T-helper 1 cell treated with Interleukin-12 subunit alpha and Interleukin-12 subunit beta and Interleukin-4 antibody, amounts not matched to agents 30 μg/mL and 1 μg/mL, for 36 hours (primary cell): ENCODE data around the gene ERMAP.

Source experiments
- H3K27ac Mint-ChIP-seq: one replicate; pipeline ENCODE4 v1.8.0; 2021; ENCODE audit warnings: mild to moderate bottlenecking, mixed read lengths
- H3K27me3 Mint-ChIP-seq: one replicate; pipeline ENCODE4 v1.8.0; 2021; ENCODE audit warnings: low read depth, mixed read lengths
- H3K36me3 Mint-ChIP-seq: one replicate; pipeline ENCODE4 v1.8.0; 2021; ENCODE audit warnings: low read depth, mixed read lengths
- H3K4me1 Mint-ChIP-seq: one replicate; pipeline ENCODE4 v1.8.0; 2021; ENCODE audit warnings: low read depth, mixed read lengths
- H3K4me3 Mint-ChIP-seq: one replicate; pipeline ENCODE4 v1.8.0; 2021; ENCODE audit warnings: mild to moderate bottlenecking, moderate library complexity, mixed read lengths
- H3K9me3 Mint-ChIP-seq: one replicate; pipeline ENCODE4 v1.8.0; 2021; ENCODE audit warnings: mixed read lengths

ERMAP gene

GRCh38 chr1:42822800-42823392 lies 6.0 kb downstream of the ERMAP start:
- H3K4me1 Mint-ChIP-seq, result peaks cover 7% of the 10 kb centered on the region
- H3K4me3 Mint-ChIP-seq, result no peak overlapping the region
- no peaks in the 10 kb centered on the region for H3K9me3 Mint-ChIP-seq
- peaks cover 5% of the 10 kb centered on the region for H3K27me3 Mint-ChIP-seq
- H3K36me3 Mint-ChIP-seq, result peaks cover 2% of the 10 kb centered on the region
- no peak overlapping the region for H3K27ac Mint-ChIP-seq

DNA sequence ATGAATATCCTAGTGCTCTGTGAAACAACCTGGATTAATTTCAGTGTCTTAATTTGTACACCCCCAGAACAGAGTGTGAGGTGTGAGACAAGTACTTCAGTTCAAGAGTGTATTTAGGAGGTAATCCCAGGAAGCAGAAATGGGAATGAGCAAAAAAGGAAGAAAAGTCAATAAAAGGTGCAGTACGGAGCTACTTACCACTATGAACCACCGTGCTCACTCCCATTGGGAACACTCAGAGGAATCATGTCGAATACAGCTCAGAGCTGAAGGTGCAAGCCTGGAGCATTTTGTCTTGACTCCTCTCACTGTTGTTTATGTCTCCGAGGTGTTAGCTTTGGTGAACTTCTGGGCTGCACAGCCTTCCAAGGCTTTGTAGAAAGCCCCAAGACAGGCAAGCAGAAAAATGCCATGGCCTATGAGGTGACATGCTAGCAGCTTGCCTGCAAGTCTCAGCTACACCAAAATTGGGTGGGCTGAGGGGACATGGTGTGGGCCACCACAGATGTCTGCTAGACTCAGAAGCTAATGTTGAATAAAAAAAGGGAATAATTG lies 7.6 kb downstream of the ERMAP start:
- peaks cover 4% of the 10 kb centered on the region for H3K4me1 Mint-ChIP-seq
- no peaks in the 10 kb centered on the region for H3K27me3 Mint-ChIP-seq
- H3K36me3 Mint-ChIP-seq, result no peaks in the 10 kb centered on the region
- H3K9me3 Mint-ChIP-seq, result no peaks in the 10 kb centered on the region
- H3K4me3 Mint-ChIP-seq, result no peak overlapping the region
- no peak overlapping the region for H3K27ac Mint-ChIP-seq

DNA sequence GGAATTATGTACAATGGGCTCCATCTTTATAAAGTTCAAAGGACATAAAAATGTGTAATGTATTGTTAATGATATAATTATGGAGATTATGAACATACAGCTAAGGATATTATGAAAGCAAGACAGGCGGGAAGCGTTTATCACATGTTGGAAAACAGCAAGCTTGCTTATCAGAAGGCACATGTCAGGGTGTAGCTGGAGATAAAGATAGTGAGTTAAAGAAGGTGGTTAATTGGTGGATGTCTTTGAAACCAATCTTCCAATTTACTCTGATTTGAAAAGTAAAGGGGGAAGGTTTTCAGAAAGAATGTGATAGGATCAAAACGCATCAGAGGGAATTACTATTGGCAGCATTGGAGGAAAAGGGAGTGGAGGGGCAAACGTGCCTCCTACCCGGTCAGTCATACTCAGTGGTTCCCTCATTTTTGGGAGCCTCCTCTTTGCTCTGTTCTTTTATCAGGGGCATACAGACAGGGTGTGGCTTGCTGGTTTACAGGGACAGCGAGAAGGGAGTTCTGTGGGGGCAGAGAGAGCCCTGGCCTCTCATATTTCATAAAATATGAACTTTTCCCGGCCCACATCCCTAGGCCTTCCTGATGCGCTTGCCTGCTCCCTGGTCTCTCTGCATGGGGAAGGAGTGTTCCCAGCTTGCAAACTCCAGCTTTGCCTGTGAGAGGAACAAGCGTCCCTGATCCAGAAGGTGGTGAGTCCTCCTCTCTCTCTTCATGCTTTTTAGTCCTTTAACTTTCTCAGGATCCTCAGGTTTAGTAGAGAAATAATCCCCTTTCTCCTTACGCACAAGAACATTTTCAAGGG lies 8.3 kb downstream of the ERMAP start:
- H3K9me3 Mint-ChIP-seq, result no peaks in the 10 kb centered on the region
- H3K27ac Mint-ChIP-seq, result no peak overlapping the region
- H3K4me3 Mint-ChIP-seq, result no peak overlapping the region
- H3K4me1 Mint-ChIP-seq, result peaks cover 4% of the 10 kb centered on the region
- H3K36me3 Mint-ChIP-seq, result no peaks in the 10 kb centered on the region
- no peaks in the 10 kb centered on the region for H3K27me3 Mint-ChIP-seq

DNA sequence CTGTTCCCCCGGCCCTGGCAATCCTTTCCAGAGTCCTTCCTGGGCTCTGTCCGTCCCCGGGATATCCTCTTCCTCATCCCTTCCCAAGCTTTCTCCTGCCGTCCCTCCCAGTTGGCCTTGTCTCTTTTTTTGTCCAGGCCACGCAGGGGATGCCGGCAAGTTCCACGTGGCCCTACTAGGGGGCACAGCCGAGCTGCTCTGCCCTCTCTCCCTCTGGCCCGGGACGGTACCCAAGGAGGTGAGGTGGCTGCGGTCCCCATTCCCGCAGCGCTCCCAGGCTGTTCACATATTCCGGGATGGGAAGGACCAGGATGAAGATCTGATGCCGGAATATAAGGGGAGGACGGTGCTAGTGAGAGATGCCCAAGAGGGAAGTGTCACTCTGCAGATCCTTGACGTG lies 13.7 kb downstream of the ERMAP start:
- Mint-ChIP-seq H3K9me3 (no peaks in the 10 kb centered on the region), H3K27ac (no peak overlapping the region), H3K27me3 (no peaks in the 10 kb centered on the region), H3K4me3 (no peak overlapping the region), H3K4me1 (no peaks in the 10 kb centered on the region), H3K36me3 (no peaks in the 10 kb centered on the region)

DNA sequence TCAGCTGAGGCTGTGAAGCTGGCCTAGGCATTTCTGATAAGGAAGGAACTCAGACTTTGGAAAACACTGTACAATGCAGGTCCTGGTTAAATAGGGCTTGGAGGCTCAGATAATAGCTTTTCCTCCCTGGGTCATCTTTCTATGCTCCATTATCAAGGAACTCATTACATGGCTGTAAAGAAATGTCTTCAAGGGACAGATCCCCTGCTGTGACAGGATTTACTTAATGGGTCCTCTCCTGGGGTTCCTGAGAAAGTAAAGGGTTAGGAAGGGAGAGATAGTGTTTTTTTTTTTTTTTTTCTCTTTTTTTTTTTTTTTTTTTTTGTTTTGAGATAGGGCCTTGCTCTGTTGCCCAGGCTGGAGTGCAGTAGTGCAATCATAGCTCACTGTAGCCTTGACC lies 14.4 kb downstream of the ERMAP start:
- H3K4me3 Mint-ChIP-seq, result no peak overlapping the region
- no peaks in the 10 kb centered on the region for H3K36me3 Mint-ChIP-seq
- no peaks in the 10 kb centered on the region for H3K27me3 Mint-ChIP-seq
- no peaks in the 10 kb centered on the region for H3K9me3 Mint-ChIP-seq
- no peaks in the 10 kb centered on the region for H3K4me1 Mint-ChIP-seq
- no peak overlapping the region for H3K27ac Mint-ChIP-seq

DNA sequence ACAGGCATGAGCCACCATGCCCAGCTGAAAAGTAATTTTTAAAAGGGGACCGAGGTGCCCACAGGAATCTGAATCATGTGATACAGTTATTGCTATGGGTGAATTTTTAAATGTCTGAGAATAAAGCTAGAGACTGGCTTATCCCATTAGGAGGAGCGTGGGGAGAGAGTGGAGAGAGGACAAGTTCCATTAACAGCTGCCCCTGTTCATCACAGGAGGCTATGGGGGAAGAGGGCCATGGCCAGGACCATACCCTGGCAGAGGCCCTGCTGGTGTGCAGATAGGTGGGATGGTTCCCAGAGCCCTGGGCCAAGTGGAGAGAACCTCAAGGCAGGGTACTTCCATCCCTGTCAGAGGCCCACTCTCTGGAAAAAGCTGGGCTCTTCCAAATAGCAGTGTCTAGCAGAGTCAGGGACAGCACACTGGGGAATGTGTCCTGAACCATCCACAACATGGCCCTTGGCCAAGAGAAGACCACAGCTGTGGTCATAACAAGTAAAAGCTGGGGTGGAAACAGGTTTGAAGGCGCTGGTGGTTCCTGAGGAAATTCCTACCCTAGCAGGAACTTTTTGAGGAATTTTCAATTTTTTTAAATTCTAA lies 15.8 kb downstream of the ERMAP start:
- Mint-ChIP-seq H3K4me1 (no peaks in the 10 kb centered on the region), H3K27ac (no peak overlapping the region), H3K27me3 (no peaks in the 10 kb centered on the region), H3K9me3 (no peaks in the 10 kb centered on the region), H3K36me3 (no peaks in the 10 kb centered on the region), H3K4me3 (no peak overlapping the region)

DNA sequence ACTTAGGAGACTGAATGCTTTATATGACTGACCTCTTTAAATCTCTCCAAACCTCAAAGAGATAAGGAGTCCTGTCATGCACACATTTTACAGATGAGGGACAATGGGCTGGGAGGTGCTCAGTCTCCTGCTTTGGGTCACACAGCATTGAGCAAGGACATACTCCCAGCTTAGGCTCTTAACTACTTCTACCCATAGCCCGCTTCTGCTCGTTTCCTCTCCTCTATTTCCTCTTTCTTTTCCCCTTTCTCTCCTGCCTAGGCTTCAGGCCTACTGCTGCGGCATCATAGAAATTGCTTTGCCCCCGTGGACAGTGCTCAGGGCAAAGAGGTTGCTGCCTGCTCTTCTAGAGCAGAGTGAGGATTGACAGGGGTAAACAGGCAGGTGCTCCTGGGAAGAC lies 17.1 kb downstream of the ERMAP start:
- H3K27ac Mint-ChIP-seq, result no peak overlapping the region

GRCh38 chr1:42834803-42835202 lies 17.9 kb downstream of the ERMAP start:
- no peaks in the 10 kb centered on the region for H3K4me1 Mint-ChIP-seq
- no peak overlapping the region for H3K4me3 Mint-ChIP-seq
- H3K27me3 Mint-ChIP-seq, result no peaks in the 10 kb centered on the region
- no peaks in the 10 kb centered on the region for H3K9me3 Mint-ChIP-seq
- H3K27ac Mint-ChIP-seq, result no peak overlapping the region
- H3K36me3 Mint-ChIP-seq, result no peaks in the 10 kb centered on the region

More for the DNA sequence above, 17.1 kb downstream of the ERMAP start:
- H3K4me3 Mint-ChIP-seq, result no peak overlapping the region
- H3K9me3 Mint-ChIP-seq, result no peaks in the 10 kb centered on the region
- no peaks in the 10 kb centered on the region for H3K36me3 Mint-ChIP-seq
- H3K4me1 Mint-ChIP-seq, result no peaks in the 10 kb centered on the region
- H3K27me3 Mint-ChIP-seq, result no peaks in the 10 kb centered on the region

DNA sequence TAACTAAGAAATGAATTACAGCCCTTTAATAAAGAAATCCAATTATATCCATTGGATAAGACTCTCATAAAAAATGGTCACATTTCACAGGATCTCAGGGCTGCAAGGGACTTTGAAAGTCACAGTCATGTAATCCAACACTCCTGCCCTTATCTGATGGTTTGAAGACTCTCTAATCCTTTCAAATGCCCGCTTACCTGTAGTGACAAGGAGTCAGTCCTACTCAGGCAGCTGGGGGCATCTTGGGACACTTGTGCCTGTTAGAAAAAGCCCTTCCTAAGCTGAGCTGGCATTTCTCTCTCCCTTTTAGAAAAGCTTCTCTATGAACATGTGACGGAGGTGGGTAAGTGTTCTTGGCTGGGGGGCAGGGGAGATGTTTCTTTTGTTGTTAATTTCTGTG lies 18.5 kb downstream of the ERMAP start:
- no peaks in the 10 kb centered on the region for H3K9me3 Mint-ChIP-seq
- no peaks in the 10 kb centered on the region for H3K36me3 Mint-ChIP-seq
- H3K4me1 Mint-ChIP-seq, result no peaks in the 10 kb centered on the region
- H3K27ac Mint-ChIP-seq, result no peak overlapping the region
- H3K4me3 Mint-ChIP-seq, result no peak overlapping the region
- H3K27me3 Mint-ChIP-seq, result no peaks in the 10 kb centered on the region

DNA sequence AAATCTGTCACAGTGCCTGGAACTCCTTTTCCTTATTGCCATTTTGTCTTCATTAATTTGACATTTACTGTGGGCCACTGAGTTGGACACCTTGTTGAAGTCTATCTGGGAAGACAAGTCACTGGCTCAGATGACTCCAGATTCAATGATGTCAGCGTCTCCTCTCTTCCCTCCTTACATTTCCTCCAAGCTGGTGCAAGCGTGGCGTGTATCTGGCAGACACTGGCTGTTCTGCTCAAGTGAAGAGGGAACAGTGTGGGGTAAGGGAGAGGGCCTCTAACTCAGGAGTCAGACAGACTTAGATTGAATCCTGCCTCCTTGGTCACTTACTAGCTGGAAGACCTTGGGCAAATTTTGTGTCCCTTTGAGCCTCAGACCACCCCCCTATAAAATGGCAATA lies 20.8 kb downstream of the ERMAP start:
- Mint-ChIP-seq H3K36me3 (no peaks in the 10 kb centered on the region), H3K4me1 (no peaks in the 10 kb centered on the region), H3K27me3 (no peaks in the 10 kb centered on the region), H3K4me3 (no peak overlapping the region), H3K27ac (no peak overlapping the region), H3K9me3 (no peaks in the 10 kb centered on the region)

- H3K27me3 Mint-ChIP-seq, result no peaks in the 10 kb centered on the region
- peaks cover 2% of the 10 kb centered on the region for H3K36me3 Mint-ChIP-seq
- H3K4me1 Mint-ChIP-seq, result no peaks in the 10 kb centered on the region
- H3K9me3 Mint-ChIP-seq, result no peaks in the 10 kb centered on the region
- no peak overlapping the region for H3K27ac Mint-ChIP-seq
- no peak overlapping the region for H3K4me3 Mint-ChIP-seq
Measured at GRCh38 chr1:42838482-42839190, 21.7 kb downstream of the ERMAP start.

- no peaks in the 10 kb centered on the region for H3K9me3 Mint-ChIP-seq
- no peaks in the 10 kb centered on the region for H3K27me3 Mint-ChIP-seq
- H3K4me3 Mint-ChIP-seq, result no peak overlapping the region
- H3K36me3 Mint-ChIP-seq, result peaks cover 2% of the 10 kb centered on the region
- H3K4me1 Mint-ChIP-seq, result peaks cover 3% of the 10 kb centered on the region
- H3K27ac Mint-ChIP-seq, result no peak overlapping the region
Measured at GRCh38 chr1:42841010-42841409, 24.1 kb downstream of the ERMAP start.

GRCh38 chr1:42841440-42842147 lies 24.7 kb downstream of the ERMAP start:
- no peak overlapping the region for H3K4me3 Mint-ChIP-seq
- no peaks in the 10 kb centered on the region for H3K27me3 Mint-ChIP-seq
- H3K27ac Mint-ChIP-seq, result no peak overlapping the region
- peaks cover 2% of the 10 kb centered on the region for H3K36me3 Mint-ChIP-seq
- H3K4me1 Mint-ChIP-seq, result peaks cover 5% of the 10 kb centered on the region
- H3K9me3 Mint-ChIP-seq, result no peaks in the 10 kb centered on the region

DNA sequence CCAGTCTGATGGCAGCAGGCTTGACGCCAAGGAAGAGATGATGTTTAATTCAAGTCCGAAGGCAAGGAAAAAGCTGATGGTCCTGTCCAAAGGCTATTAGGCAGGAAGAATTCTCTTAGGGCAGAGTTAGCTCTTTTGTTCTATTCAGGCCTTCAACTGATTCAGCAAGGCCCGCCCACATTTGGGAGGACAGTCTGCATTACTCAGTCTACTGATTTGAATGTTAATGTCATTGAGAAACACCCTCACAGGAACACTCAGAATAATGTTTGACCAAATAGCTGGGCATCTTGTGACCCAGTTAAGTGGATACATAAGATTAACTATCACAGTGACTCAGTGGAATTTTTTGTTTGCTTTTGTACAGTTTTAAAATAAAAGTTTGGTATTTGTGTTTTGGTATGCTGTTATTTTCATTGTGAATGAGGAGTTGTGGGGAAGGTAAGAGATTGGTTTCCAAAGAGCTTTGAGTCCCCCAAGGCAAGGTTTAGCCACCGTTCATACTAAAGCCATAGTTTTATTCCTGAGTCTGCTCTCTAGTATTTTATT lies 27.7 kb downstream of the ERMAP start:
- H3K4me3 Mint-ChIP-seq, result no peak overlapping the region
- H3K4me1 Mint-ChIP-seq, result peaks cover 22% of the 10 kb centered on the region
- peaks cover 12% of the 10 kb centered on the region for H3K36me3 Mint-ChIP-seq
- no peaks in the 10 kb centered on the region for H3K9me3 Mint-ChIP-seq
- H3K27ac Mint-ChIP-seq, result no peak overlapping the region
- no peaks in the 10 kb centered on the region for H3K27me3 Mint-ChIP-seq
